Neural cell (in vitro differentiated cells): ENCODE data around the gene SLC10A4. TPM values are rescaled to one million over a fixed set of nuclear protein-coding genes. Genes with fewer than 3 reads are reported as not detected.
A peak's percentile ranks its signal among the peaks of the same experiment; 100 is the strongest.

ENCODE experiments used
- H2AFZ ChIP-seq: fragments of 200-600, 300-800 bp; sonication (generic), shearing (Covaris generic); 2 replicates; pipeline ENCODE4 v1.6.0; 2014; ENCODE audit warnings: low read depth, mild to moderate bottlenecking, antibody characterized with exemption, low read length, moderate library complexity
- H3F3A ChIP-seq: fragments of 200-600 bp; shearing (Covaris generic); 2 replicates; pipeline ENCODE4 v1.6.1; 2016; ENCODE audit warnings: mild to moderate bottlenecking, moderate library complexity, mixed read lengths, antibody characterized with exemption, low read length; ENCODE audit not compliant: insufficient read depth, poor library complexity, severe bottlenecking
- H3K27ac ChIP-seq: fragments of 200-600, 300-800 bp; sonication (generic), shearing (Covaris generic); 2 replicates; pipeline ENCODE4 v1.5.1; 2014; ENCODE audit warnings: mild to moderate bottlenecking, low read length, moderate library complexity
- H3K27me3 ChIP-seq: fragments of 300-800, 200-600 bp; sonication (generic), shearing (Covaris generic); 2 replicates; pipeline ENCODE4 v1.6.0; 2014; ENCODE audit warnings: mild to moderate bottlenecking, low read depth, low read length, moderate library complexity; ENCODE audit not compliant: insufficient read depth
- H3K36me3 ChIP-seq: fragments of 300-800, 200-600 bp; sonication (generic), shearing (Covaris generic); 2 replicates; pipeline ENCODE4 v1.5.1; 2014; ENCODE audit warnings: mild to moderate bottlenecking, antibody characterized with exemption, low read length, moderate library complexity; ENCODE audit not compliant: insufficient read depth
- H3K4me2 ChIP-seq: fragments of 300-800, 200-600 bp; sonication (generic), shearing (Covaris generic); 2 replicates; pipeline ENCODE4 v1.6.0; 2014; ENCODE audit warnings: mild to moderate bottlenecking, low read length
- H3K4me3 ChIP-seq: fragments of 300-800, 200-600 bp; sonication (generic), shearing (Covaris generic); 2 replicates; pipeline ENCODE4 v1.5.1; 2014; ENCODE audit warnings: mild to moderate bottlenecking, low read length, moderate library complexity
- H3K79me2 ChIP-seq: fragments of 200-600 bp; shearing (Covaris generic); replicated peaks from 2 replicates; pipeline ENCODE4 v1.6.0; 2014; ENCODE audit warnings: mild to moderate bottlenecking, low read length, moderate library complexity; ENCODE audit not compliant: insufficient read depth
- H3K9ac ChIP-seq: fragments of 300-800, 200-600 bp; sonication (generic), shearing (Covaris generic); 2 replicates; pipeline ENCODE4 v1.6.1; 2016; ENCODE audit warnings: mild to moderate bottlenecking, low read length, mixed read lengths
- H3K9me2 ChIP-seq: fragments of 200-600 bp; shearing (Covaris generic); 2 replicates; pipeline ENCODE4 v1.6.1; 2016; ENCODE audit warnings: mild to moderate bottlenecking, low read length, mixed read lengths; ENCODE audit not compliant: insufficient read depth
- H3K9me3 ChIP-seq: fragments of 200-600, 300-800 bp; sonication (generic), shearing (Covaris generic); 2 replicates; pipeline ENCODE4 v1.6.1; 2016; ENCODE audit warnings: mild to moderate bottlenecking, mixed run types, low read length, moderate library complexity, mixed read lengths
- H4K20me1 ChIP-seq: fragments of 200-600 bp; shearing (Covaris generic); 2 replicates; pipeline ENCODE4 v1.6.1; 2016; ENCODE audit warnings: mild to moderate bottlenecking, mixed run types; ENCODE audit not compliant: insufficient read depth
- EP300 ChIP-seq: fragments of 450-650 bp; conservative IDR thresholded peaks from 2 replicates; pipeline ENCODE4 v1.6.1; 2014; ENCODE audit warnings: antibody characterized with exemption, mild to moderate bottlenecking, moderate library complexity; ENCODE audit not compliant: poor library complexity, severe bottlenecking
- EZH2 ChIP-seq: fragments of 200-600, 300-800 bp; shearing (Covaris generic), sonication (generic); IDR thresholded peaks from 2 replicates; pipeline ENCODE4 v1.6.1; 2014; ENCODE audit warnings: antibody characterized with exemption, low read length, borderline replicate concordance, mild to moderate bottlenecking; ENCODE audit not compliant: insufficient read depth, poor library complexity, severe bottlenecking
- MXI1 ChIP-seq: fragments of 450-650 bp; conservative IDR thresholded peaks from 2 replicates; pipeline ENCODE4 v1.6.1; 2014; ENCODE audit warnings: antibody characterized with exemption, mild to moderate bottlenecking; ENCODE audit not compliant: poor library complexity, severe bottlenecking
- POLR2AphosphoS5 ChIP-seq: IDR thresholded peaks from 2 replicates; pipeline ENCODE4 v1.6.1; 2012
- RAD21 ChIP-seq: fragments of 450-650 bp; conservative IDR thresholded peaks from 2 replicates; pipeline ENCODE4 v1.6.1; 2014; ENCODE audit warnings: antibody characterized with exemption, mild to moderate bottlenecking, moderate library complexity
- SMC3 ChIP-seq: fragments of 450-650 bp; conservative IDR thresholded peaks from 2 replicates; pipeline ENCODE4 v1.6.1; 2014; ENCODE audit warnings: antibody characterized with exemption, mild to moderate bottlenecking, moderate library complexity; ENCODE audit not compliant: poor library complexity
- TAF1 ChIP-seq: IDR thresholded peaks from 2 replicates; pipeline ENCODE4 v1.6.1; 2012; ENCODE audit warnings: low read depth
- polyA plus RNA-seq: library from polyadenylated mRNA; depleted of rRNA; stranded (reverse); fragments of >200 nt; gene quantifications from 2 replicates; pipeline ENCODE4 v1.2.3, GENCODE V29; 2014
- TF ChIP-seq, protein P1 (sequence below): fragments of 450-650 bp; IDR thresholded peaks from 2 replicates; pipeline ENCODE4 v1.5.1; 2014; ENCODE audit warnings: antibody characterized with exemption, mild to moderate bottlenecking, moderate library complexity; ENCODE audit not compliant: poor library complexity, severe bottlenecking
- TF ChIP-seq, protein P2 (sequence below): IDR thresholded peaks from 2 replicates; pipeline ENCODE4 v1.6.1; 2012; ENCODE audit warnings: borderline replicate concordance

The SLC10A4 gene
- polyA plus RNA-seq, 1 donor from 2014 or later = 14.5 TPM

DNA sequence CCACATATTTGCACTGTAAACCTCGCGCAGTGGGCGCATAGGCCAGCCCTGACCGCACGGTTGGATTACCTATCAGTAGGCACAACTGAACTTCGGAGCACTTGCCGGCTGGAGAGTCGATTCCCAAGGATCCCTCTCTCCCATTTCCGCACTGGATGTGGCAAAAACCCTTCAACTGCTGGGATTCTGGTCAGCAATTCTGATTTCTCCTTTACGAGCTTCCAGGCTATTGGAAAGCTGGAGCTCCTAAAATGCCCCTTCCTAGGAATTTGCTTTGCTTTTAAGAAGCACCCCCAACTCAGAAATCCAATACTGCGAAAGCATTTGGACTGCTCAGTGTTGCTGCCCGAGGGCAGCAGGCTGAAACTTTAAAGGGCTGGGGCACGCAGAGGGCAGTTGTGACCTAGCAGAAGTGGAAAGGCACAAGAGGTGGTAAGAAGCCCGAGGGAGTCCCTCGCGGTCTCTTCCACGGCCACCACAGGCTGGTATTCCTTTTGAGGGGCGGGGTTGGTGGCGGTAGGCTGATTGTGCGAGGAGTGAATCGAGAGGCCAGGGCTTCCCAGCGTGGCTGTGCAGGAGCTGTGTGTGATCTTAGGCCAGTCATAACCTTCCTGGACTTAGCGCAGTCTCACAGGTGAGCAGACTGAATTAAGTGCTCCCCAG is 8.5 kb downstream of the SLC10A4 start:
- H4K20me1 ChIP-seq = no peaks in the 10 kb centered on the region
- H3K36me3 ChIP-seq = no peaks in the 10 kb centered on the region
- TF ChIP-seq, protein P1, sequence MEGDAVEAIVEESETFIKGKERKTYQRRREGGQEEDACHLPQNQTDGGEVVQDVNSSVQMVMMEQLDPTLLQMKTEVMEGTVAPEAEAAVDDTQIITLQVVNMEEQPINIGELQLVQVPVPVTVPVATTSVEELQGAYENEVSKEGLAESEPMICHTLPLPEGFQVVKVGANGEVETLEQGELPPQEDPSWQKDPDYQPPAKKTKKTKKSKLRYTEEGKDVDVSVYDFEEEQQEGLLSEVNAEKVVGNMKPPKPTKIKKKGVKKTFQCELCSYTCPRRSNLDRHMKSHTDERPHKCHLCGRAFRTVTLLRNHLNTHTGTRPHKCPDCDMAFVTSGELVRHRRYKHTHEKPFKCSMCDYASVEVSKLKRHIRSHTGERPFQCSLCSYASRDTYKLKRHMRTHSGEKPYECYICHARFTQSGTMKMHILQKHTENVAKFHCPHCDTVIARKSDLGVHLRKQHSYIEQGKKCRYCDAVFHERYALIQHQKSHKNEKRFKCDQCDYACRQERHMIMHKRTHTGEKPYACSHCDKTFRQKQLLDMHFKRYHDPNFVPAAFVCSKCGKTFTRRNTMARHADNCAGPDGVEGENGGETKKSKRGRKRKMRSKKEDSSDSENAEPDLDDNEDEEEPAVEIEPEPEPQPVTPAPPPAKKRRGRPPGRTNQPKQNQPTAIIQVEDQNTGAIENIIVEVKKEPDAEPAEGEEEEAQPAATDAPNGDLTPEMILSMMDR = no peak
- no peak for TF ChIP-seq EZH2
- no peak for TF ChIP-seq POLR2AphosphoS5
- TF ChIP-seq MXI1 = no peak
- TF ChIP-seq, protein P2, sequence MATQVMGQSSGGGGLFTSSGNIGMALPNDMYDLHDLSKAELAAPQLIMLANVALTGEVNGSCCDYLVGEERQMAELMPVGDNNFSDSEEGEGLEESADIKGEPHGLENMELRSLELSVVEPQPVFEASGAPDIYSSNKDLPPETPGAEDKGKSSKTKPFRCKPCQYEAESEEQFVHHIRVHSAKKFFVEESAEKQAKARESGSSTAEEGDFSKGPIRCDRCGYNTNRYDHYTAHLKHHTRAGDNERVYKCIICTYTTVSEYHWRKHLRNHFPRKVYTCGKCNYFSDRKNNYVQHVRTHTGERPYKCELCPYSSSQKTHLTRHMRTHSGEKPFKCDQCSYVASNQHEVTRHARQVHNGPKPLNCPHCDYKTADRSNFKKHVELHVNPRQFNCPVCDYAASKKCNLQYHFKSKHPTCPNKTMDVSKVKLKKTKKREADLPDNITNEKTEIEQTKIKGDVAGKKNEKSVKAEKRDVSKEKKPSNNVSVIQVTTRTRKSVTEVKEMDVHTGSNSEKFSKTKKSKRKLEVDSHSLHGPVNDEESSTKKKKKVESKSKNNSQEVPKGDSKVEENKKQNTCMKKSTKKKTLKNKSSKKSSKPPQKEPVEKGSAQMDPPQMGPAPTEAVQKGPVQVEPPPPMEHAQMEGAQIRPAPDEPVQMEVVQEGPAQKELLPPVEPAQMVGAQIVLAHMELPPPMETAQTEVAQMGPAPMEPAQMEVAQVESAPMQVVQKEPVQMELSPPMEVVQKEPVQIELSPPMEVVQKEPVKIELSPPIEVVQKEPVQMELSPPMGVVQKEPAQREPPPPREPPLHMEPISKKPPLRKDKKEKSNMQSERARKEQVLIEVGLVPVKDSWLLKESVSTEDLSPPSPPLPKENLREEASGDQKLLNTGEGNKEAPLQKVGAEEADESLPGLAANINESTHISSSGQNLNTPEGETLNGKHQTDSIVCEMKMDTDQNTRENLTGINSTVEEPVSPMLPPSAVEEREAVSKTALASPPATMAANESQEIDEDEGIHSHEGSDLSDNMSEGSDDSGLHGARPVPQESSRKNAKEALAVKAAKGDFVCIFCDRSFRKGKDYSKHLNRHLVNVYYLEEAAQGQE = no peak
- TF ChIP-seq SMC3 = no peak
- TF ChIP-seq RAD21 = no peak
- no peak for TF ChIP-seq TAF1
- TF ChIP-seq EP300 = no peak
- H3K27me3 ChIP-seq = peaks cover 21% of the 10 kb centered on the region
- no peak overlapping the region for H2AFZ ChIP-seq
- H3K4me2 ChIP-seq = no peak overlapping the region
- no peak overlapping the region for H3K9ac ChIP-seq
- H3F3A ChIP-seq = no peaks in the 10 kb centered on the region
- peaks cover 18% of the 10 kb centered on the region for H3K79me2 ChIP-seq
- H3K9me3 ChIP-seq = no peaks in the 10 kb centered on the region
- H3K27ac ChIP-seq = peak overlapping the region; percentile 75
- no peak overlapping the region for H3K4me3 ChIP-seq
- no peaks in the 10 kb centered on the region for H3K9me2 ChIP-seq

DNA sequence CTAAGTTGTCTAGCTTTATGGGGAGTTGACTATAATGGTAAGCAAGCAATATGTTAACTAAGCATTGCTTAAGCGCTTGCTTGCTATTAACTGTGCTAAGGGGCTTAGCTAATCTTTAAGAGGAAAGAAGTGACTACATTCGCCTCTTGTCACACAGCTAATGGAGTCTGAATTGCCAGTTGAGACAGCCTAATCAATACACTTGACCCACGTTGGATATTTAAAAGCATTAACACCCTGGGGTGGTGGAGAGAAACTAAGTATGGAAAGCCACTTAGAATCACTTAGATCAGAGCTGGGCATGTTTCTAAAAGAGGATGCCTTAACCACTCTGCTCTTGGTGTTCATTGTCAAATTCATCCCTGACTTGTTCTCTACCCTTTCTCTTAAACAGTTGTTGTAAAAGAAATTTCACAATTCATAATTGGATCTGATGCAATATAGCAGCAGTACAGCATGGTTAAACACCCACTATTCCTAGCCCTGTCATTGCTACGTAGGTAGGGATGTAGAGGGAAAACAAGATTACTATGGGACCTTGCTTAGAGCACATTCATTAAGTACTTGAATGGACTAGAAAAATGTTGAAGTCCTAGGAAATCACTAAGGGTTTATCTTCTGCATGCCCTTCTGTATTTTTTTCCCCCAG is 10.4 kb downstream of the SLC10A4 start:
- H3K9me3 ChIP-seq = no peaks in the 10 kb centered on the region
- peaks cover 17% of the 10 kb centered on the region for H3K27me3 ChIP-seq
- no peak overlapping the region for H2AFZ ChIP-seq
- peak overlapping the region; percentile 28 for H3K9ac ChIP-seq
- no peaks in the 10 kb centered on the region for H3K9me2 ChIP-seq
- no peaks in the 10 kb centered on the region for H3K36me3 ChIP-seq
- peak overlapping the region; percentile 12 for H3K4me3 ChIP-seq
- no peak for TF ChIP-seq SMC3
- TF ChIP-seq EP300 = peak; percentile 66
- TF ChIP-seq, protein P2 = peak; percentile 72
- no peak for TF ChIP-seq EZH2
- peak; percentile 81 for TF ChIP-seq POLR2AphosphoS5
- H3F3A ChIP-seq = no peaks in the 10 kb centered on the region
- peaks cover 14% of the 10 kb centered on the region for H3K79me2 ChIP-seq
- H3K27ac ChIP-seq = peak overlapping the region; percentile 75
- H3K4me2 ChIP-seq = peak overlapping the region; percentile 34
- no peaks in the 10 kb centered on the region for H4K20me1 ChIP-seq
